ENCODE data around the gene SLC38A11.

Gene SLC38A11

DNA sequence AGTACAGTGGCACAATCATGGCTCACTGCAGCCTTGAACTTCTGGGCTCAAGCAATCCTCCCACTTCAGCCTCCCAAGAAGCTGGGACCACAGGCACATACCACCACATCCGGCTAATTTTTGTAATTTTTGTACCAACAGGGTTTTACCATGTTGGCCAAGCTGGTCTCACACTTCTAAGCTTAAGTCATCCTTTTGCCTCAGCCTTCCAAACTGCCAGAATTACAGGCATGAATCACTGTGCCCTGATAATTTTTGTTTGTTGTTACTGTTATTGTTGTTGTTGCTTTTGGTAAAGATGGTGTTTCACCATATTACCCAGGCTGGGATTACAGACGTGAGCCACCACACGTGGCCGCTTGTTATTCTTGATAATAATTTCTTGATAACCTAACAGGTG, 103.2 kb downstream of the SLC38A11 start:
- TF ChIP-seq CTCF (IDR thresholded peaks at IDR 0.05; ENCODE audit: borderline replicate concordance, control extremely low read depth, extremely low read depth, insufficient read depth, missing control alignments): no peak
- no peak for DNase-seq (ENCODE audit: low spot score)
- in situ Hi-C loops (cut with MboI; ENCODE audit: low sequenced_read_pairs, unreplicated experiment): no loop called here

DNA sequence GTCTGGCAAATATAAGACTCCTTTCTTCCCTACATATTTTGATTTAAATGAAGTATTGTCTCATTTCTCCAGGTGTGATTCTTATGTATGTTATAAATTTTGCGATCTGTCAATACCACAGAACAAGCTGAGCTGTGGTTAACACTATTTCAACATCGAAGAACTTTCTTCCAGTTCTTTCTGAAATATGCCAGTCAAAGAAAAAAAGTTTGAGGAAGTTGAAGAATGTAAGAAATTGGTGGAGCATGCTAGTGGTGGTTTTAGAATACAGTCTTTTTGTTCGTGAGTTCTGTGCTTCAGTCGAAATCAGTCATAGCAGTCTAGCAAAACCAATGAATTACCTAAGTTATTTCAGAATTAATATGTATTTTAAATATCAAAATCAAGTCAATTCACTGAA, 105.1 kb downstream of the SLC38A11 start:
- in situ Hi-C loops (cut with MboI; ENCODE audit: low sequenced_read_pairs, unreplicated experiment): no loop called here
- TF ChIP-seq CTCF (IDR thresholded peaks at IDR 0.05; ENCODE audit: borderline replicate concordance, control extremely low read depth, extremely low read depth, insufficient read depth, missing control alignments): no peak
- DNase-seq (ENCODE audit: low spot score): no peak

DNA sequence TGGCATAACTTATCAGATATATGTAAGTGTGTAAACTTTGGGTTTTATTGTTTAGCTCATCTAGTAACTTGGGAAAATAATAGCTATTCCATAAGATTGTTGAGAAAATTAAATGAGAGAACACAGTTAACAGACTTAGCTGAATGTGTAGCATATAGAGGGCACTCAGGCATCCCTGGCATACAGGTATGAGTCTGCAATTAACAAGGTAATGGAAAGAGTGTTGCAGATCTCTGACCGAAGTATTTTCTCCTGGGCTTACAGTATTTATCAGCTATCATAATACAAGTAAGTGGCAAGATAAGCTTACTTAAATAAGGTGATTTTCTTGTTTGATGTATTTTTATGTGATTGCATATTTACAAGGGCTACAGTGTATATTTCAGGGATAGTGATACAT, 105.8 kb downstream of the SLC38A11 start:
- TF ChIP-seq CTCF (IDR thresholded peaks at IDR 0.05; ENCODE audit: borderline replicate concordance, control extremely low read depth, extremely low read depth, insufficient read depth, missing control alignments): no peak
- in situ Hi-C loops (cut with MboI; ENCODE audit: low sequenced_read_pairs, unreplicated experiment): no loop called here
- no peak for DNase-seq (ENCODE audit: low spot score)

DNA sequence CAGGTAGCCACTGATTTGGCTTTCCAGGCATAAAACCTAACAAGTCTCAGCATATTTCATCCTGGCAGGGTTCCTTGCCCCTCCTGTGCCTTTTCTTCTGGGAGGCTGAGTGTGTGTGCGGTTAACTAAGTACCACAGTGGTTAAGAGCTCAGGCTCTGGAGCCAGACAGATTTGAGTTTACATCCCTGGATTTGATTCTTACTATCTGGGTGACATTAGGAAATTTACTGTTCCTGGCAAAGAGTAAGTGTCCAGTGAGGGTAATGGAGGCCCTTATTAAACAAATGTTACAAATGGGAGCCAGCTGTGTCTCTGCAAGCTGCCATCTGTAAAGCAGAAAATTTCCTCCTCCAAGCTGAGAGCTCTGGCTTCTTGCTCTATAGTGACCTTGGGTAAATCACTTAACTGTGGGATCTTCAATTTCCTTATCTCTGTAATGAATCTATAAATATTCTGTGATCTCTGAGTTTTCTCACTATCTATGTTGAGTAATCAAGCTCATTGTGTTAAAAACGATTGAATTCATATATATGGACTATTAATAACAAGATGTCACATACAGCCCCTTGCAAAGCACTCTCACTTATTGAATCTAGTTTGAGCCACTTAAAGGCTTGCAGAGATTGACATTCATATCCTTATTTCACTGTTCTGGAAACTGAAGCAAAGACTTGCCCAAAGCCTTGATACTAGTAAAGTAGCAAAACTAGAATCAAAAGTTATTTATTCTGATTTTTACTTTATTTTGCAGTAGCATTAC, 107.2 kb downstream of the SLC38A11 start:
- DNase-seq (ENCODE audit: low spot score): no peak
- TF ChIP-seq CTCF (IDR thresholded peaks at IDR 0.05; ENCODE audit: borderline replicate concordance, control extremely low read depth, extremely low read depth, insufficient read depth, missing control alignments): no peak
- in situ Hi-C loops (cut with MboI; ENCODE audit: low sequenced_read_pairs, unreplicated experiment): no loop called here

DNA sequence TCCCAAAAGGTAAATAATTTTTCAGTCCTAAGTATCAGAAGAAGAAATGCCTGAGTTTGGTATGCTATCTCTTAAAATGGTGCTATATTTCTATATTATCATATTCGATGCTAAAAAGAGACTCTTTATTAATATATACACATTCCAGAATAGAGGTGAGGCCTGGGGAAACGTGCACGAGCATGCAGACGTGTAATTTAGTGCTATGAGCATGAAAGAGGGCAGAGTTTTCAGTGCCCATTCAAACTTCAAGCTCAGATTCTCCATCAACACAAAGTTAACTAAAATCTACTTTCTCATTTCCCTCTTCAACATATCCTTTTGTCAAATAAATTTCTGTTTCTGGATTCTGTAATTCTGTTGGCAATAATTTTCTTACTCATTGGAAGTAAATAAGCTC, 108.0 kb downstream of the SLC38A11 start:
- TF ChIP-seq CTCF (IDR thresholded peaks at IDR 0.05; ENCODE audit: borderline replicate concordance, control extremely low read depth, extremely low read depth, insufficient read depth, missing control alignments): no peak
- DNase-seq (ENCODE audit: low spot score): no peak
- in situ Hi-C loops (cut with MboI; ENCODE audit: low sequenced_read_pairs, unreplicated experiment): no loop called here

DNA sequence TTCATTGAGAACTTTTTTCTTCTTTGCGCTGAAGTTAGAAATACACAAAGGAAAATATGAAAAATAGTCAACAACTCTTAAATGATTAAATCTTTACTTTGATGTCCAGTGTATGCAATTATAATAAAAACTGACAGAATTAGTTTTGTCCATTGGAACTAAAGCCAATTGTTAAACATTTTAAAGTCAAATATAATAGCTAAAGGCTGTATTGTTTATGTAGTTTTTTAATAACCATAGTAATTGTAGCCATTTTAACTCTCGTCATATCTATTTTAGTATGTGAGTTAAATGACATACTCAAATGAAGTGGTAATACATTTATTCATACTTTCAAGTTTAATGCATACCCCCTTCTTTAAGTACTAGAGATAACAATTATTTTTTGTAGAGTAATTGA, 109.0 kb downstream of the SLC38A11 start:
- TF ChIP-seq CTCF (IDR thresholded peaks at IDR 0.05; ENCODE audit: borderline replicate concordance, control extremely low read depth, extremely low read depth, insufficient read depth, missing control alignments): no peak
- DNase-seq (ENCODE audit: low spot score): no peak
- in situ Hi-C loops (cut with MboI; ENCODE audit: low sequenced_read_pairs, unreplicated experiment): no loop called here
